HG03159 (cell line): ENCODE data around the gene PNP.
"Not testable (repeated sequence)": the region's sequence is repeated elsewhere in the genome, so short reads cannot be mapped to it uniquely, and the experiment has no call there.

Source experiments
- ATAC-seq: cut with Tn5 transposase; IDR thresholded peaks from one replicate; pipeline ENCODE4 v1.9.1; 2021; ENCODE audit warnings: mild to moderate bottlenecking, moderate library complexity; ENCODE audit not compliant: unreplicated experiment

The PNP gene

DNA sequence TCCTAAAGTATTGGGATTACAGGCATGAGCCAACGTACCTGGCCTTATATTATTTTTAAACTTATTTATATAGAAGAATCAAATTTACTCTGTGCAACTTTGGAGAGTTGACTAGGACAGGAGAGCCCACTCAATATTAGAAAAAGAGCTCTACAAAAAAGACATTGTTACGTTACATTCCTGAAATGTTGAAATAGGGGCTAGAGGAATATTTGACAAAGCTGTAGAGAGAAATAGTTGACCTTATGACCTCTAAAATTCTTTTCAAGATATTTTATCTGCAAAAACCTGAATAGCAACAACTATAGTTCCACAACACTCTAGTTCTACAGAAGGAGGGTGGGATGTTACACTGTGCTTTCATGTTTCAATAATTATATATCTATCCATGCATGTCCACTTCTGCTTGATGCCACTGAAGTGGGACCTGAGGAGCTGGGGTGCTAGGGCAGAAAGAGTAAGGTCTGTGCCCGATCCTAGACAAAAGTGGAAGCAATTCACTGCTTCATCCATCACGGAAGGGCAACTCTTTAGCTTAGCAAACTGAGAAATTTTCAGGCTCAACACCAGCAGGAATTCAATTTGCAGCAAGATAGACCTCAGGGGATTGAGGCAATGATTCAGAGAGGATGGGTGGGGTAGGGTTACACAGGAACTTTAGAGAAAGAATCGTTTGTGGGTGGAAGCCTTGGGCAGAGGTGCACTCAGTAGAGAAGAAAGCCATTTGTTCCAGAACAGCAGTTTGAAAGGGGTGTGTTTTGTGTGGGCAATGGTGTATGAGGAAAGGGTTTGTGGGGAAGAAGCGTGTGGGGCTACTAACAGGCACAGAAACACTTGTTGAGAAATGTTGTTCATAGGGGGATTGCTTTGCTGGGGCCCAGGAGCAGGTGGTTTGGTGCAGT, 20.1 kb downstream of the PNP start:
- ATAC-seq: peak; percentile 39

DNA sequence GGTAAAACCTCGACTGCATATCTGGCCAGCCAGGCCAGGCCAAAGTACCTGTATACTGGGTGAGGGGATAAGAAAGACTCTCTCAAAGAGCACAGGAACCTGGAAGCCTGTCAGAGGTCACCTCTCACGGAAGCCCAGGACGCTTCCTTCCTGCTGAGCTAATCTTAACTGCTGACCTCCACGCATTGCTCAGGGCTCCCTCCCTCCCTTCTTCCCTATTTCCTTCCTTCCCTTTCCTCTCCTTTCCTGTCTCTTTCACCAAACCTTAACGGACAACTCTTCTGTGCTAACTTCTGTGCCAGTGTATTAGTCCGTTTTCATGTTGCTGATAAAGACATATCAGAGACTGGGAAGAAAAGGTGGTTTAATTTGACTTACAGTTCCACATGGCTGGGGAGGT, 21.4 kb downstream of the PNP start:
- no peak for ATAC-seq

DNA sequence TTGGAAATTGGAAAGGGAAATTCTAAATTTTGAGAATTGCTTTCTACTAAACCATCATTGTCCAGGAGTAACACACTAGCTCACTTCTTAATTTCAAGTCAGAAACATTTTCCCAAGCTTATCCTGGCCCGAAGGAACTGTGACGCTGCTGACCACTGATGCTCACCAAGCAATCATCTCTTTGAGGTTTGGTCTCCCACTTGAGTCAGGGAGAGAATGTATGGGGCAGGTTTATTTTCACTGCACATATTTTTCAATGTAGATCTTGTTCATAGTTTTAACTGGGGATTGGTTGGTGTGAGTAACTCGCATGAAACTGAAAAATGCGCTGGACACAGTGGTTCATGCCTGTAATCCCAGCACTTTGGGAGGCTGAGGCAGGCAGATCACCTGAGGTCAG, 23.3 kb downstream of the PNP start:
- no peak for ATAC-seq

DNA sequence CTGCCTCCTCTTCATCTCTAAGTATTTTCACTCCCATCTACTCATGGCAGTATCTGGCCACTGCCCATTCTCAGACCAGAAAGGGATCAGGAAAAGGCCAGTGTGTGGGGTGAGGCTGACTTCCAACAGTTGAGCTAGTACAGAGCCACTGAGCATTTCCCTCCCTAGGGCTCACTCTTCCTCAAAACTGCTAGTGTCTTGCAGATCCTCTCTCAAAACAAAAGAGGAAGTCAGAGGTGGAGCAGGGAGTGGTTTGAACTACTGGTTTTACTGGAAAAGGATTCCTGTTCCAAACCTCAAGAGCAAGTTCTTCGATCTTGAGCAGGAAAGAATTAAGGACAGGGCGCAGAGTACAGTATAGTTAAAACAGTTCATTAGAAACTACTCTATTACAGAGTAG, 24.4 kb downstream of the PNP start:
- no peak for ATAC-seq

DNA sequence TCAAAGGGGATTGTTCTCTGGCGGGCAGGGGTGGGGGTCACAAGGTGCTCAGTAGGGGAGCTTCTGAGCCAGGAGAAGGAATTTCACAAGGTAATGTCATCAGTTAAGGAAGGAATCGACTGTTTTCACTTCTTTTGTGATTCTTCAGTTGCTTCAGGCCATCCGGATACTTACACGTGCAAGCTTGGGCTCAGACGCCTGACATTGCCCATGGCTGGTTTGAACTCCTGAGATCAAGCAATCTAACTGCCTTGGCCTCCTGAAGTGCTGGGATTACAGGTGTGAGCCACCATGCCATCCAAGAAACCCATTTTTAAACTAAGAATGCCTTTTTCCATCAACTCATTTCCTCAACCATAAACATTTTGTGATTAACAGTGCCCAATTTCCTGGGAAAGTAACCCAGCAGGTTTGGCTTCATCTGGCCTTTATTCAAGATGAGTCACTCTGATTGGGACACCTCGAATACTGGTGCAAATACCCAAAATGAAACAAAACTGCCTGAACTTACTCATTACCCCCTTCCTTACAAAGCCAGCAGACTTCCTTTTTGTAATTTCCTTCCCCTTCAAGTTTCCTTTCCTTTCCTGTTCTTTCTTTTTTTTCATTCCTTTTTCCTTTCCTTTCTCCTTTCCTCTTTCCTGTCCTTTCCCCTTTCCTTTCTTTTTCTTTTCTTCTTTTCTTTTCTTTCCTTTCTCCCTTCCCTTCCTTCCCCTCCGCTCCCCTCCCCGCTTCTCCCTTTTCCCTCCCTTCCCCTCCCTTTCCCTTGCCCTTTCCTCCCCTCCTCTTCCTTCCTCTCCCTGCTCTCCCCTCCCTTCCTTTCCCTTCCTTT, 25.9 kb downstream of the PNP start:
- ATAC-seq: no peak

DNA sequence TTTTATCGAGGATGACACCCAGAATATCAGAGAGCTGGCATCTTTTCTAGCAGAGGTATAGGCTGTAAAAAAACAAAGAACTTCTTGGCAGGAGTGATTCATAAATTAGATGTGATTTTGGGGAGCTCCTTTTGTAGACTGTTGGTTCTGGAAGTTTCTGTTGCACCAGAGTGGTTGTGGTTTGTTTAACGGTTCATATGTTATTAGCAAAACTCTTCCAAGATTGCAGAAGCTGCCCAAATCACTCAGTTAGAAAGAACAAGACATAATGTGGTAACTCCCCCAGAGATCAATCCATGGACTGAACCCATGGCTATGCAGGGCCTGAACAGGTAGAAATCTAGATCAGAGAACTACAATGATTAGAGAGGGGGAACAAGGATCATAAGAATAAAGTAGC, 29.4 kb downstream of the PNP start:
- no peak for ATAC-seq

DNA sequence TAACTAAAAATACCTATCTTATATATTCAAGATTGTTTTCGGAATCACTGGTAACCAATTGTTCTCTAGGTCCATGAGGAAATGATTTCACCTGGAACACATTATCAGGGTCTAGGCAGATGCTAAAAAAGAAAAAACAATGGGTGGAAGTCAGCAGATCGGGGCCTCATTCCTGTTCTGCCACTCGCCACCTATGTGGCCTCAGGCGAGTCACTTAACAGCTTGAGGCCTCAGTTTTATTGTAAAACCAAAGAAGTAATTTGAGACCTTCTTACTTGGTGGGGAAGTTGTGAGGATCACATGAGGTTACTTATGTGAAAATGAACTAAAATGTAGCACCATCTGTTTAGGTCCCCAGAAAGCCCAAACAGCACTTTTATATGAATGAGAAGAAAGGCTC, 29.9 kb downstream of the PNP start:
- ATAC-seq: no peak

DNA sequence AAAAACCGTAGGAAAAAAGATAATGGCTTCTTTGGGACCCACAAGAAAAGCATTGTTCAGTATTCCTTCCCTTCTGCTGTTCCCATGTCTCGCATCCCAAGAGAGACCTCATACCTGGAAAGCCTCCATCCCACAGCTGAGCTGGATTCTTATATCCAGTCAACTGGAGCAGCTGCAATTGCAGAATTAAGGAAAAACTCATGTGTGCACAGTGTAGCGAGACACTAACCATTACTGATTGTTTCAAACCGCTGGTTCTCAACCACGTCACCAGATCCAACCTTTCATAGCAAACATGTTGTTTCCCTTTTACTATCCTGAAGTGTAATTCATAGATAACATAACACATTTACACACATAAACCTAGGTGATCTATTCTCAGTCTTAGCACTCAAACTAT, 30.7 kb downstream of the PNP start:
- ATAC-seq: no peak

DNA sequence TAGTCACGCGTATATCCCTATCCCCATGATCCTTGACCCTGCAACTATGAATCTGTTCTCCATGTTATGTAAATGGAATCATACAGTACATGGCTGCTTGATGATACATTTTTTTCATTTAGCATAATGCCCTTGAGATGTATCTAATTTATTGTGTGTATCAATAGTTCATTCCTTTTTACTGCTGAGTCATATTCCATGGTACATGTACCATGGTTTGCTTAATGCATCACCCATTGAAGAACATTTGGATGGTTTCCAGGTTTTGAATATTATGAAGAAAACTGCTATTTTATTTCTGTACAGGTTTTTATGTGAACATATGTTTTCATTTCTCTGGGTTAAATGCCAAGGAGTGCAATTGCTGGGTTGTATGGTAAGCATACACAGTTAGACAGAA, 32.1 kb downstream of the PNP start:
- no peak for ATAC-seq

DNA sequence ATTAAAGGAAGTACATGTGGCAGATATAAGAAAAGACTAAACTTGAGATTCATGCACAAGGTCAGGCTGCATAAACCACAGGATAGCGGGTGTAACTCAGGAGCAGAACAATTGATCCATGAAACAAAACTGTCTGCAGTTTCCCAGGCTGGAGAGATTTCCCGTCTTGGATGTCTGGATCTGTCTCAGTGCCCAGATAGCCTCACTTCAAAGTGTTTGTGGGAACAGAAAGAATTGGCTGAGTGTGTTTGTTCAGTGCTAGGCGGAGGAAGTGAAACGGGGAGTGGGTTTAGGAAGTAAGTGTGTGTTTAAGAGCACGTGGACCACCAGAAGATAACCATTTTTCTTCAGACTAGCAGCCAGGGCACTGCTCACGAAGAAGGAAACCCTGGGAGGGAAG, 34.7 kb downstream of the PNP start:
- no peak for ATAC-seq

DNA sequence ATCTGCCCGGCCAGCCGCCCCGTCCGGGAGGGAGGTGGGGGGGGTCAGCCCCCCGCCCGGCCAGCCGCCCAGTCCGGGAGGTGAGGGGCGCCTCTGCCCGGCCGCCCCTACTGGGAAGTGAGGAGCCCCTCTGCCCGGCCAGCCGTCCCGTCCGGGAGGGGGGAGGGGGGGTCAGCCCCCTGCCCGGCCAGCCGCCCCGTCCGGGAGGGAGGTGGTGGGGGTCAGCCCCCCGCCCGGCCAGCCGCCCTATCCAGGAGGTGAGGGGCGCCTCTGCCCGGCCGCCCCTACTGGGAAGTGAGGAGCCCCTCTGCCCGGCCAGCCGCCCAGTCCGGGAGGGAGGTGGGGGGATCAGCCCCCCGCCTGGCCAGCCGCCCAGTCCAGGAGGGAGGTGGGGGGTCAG, 37.1 kb downstream of the PNP start:
- not testable (repeated sequence) for ATAC-seq

DNA sequence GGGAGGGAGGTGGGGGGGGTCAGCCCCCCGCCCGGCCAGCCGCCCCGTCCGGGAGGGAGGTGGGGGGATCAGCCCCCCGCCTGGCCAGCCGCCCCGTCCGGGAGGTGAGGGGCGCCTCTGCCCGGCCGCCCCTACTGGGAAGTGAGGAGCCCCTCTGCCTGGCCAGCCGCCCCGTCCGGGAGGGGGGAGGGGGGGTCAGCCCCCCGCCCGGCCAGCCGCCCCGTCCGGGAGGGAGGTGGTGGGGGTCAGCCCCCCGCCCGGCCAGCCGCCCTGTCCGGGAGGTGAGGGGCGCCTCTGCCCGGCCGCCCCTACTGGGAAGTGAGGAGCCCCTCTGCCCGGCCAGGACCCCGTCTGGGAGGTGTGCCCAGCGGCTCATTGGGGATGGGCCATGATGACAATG, 37.5 kb downstream of the PNP start:
- not testable (repeated sequence) for ATAC-seq

DNA sequence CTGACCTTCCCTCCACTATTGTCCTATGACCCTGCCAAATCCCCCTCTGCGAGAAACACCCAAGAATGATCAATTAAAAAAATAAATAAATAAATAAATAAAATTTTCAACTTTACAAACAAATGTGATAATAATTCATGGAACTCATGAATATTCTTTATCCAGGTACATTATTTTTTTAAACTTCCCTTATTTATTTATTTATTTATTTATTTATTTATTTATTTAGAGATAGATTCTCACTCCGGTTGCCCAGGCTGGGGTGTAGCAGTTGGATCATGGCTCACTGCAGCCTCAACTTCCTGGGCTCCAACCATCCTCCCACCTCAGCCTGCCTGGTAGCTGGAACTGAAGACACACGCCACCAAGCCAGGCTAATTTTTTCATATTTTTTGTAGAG, 38.3 kb downstream of the PNP start:
- not testable (repeated sequence) for ATAC-seq

DNA sequence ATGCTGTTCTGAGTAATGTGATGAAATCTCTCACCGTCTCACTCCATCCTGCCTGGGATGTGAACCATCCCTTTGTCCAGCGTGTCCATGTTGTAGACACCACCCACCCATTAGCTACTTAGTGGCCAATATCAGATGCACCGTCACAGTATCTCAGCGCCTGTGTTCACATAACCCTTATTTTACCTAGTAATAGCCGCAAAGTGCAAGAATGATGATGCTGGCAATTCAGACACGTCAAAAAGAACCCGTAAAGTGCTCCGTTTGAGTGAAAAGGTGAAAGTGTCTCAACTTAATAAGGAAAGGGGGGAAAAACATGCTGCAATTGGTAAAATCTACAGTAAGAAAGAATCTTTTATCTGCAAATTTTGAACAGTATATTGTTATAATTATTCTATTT, 39.2 kb downstream of the PNP start:
- ATAC-seq: no peak

DNA sequence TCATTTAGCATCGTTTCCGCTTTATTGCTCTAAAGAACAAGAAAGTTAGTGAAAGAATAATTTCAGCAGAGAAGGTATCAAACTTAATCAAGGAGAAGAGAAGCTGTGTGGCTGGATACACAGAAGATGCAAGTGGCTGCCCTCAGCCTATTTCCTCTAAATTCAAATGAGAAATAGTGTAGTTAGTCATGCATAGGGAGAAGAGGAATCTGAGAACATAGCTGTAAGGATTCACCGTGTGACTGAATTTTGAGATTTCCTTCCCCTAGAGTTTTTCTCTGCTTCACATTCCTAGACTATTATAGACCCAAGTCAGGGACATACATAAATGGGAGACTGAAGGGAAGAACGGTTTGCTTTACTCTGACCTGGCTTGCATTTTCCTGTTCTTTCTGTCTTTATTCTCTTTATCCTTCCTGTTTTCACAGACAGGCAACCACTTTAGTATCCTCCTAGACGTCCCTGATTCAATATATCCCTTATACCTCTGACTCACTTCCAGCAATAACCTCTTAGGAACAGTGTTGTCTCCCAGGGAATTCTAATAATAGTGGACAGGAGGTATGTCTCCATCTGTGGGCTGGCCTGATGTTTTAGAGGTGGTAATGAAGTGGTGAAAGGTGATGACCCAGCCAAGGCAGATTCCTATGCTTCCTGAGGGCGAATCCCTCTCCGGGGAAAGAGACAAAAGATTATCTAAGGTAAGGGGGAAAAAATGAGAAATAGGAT, 43.1 kb downstream of the PNP start:
- no peak for ATAC-seq

DNA sequence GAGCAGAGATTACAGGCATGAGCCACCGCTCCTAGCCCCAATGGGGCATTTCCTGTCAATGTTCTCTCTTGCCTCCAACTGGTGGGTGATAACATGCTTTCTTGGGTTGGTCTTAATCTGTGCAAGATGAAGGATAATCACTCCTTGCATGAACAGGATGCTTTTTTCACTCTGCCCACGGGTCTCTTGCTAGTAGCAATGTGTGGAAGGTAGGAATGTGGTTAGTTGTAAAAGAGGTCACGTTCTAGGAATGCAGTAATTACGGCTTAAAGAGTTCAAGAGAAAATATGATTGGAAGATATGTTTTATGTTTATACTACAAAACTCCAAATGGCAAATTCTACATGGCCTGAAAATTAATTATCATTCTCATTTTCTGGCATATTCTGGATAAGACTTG, 46.6 kb downstream of the PNP start:
- ATAC-seq: no peak

DNA sequence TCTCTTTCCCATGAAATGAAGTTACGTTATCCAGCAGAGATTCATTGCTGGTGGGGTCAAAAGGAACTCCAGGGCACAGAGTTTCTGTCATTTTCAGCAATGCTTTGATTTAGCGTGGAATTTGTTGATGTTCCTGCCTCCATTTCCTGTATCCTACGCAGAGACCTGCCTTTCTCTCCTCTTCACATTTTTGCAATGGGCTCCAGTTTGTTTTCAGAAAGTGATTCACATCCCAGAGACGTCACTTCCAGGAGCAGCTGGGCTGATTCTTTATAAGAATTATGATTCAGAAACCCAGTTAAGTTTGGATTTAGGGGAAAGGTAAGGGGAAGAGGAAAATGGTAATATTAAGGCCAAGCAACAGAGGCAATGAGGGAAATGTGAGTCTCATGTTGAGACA, 47.7 kb downstream of the PNP start:
- ATAC-seq: no peak

DNA sequence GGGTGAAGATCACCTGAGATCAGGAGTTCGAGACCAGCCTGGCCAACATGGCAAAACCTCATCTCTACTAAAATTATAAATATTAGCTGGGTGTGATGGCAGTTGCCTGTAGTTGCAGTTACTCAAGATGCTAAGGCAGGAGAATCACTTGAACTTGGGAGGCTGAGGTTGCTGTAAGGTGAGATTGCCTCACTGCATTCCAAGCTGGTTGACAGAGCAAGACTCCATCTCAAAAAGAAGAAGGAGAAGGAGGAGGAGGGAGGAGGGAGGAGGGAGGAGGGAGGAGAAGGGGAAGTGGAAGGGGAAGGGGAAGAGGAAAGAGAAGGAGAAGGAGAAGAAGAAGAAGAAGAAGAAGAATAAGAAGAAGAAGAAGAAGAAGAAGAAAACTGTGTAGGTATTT, 53.1 kb downstream of the PNP start:
- ATAC-seq: no peak

DNA sequence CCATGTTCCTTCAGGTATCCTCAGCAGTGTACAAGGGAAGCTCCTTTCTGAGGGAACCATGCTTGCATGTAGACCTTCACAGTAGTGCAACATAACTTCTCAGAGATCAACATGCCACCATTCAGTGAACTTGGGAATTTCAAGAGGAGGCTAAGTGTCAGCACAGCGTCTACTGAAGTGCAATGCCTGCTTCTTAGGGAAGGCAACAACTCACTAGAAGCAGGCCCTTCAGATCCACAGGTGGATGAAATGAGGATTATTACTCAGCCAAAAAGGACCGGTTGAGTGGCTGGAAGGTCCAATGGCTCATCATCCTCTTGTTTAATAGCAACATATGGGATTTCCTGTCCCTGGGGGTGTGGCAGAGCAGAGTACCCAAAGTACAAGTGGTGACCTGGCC, 54.8 kb downstream of the PNP start:
- no peak for ATAC-seq
